Body of pancreas (tissue), 4 donors: ENCODE measurements around the gene MYO5B.

ENCODE experiments used
- CTCF ChIP-seq, 7 experiments: fragments of 450-650 bp in 4 of 7; fragments of 200-600 bp in 3 of 7; sonication (generic) in 3 of 7; IDR thresholded peaks; one replicate each; pipeline ENCODE4 v1.5.1; 2016 to 2019; ENCODE audit warnings: antibody characterized with exemption in 7 of 7
- POLR2A ChIP-seq, 3 donors: fragments of 450-650 bp; IDR thresholded peaks; one replicate each; pipeline ENCODE4 v1.6.1; 2016; ENCODE audit warnings: antibody characterized with exemption in 3 of 3, mild to moderate bottlenecking in 2 of 3

GRCh38 chr18:49913221-49913620 lies 281.7 kb downstream of the MYO5B start:
- no peak for TF ChIP-seq CTCF (IDR thresholded peaks at IDR 0.05)
- no peak for TF ChIP-seq POLR2A (IDR thresholded peaks at IDR 0.05)
